ENCODE measurements around the gene ZDHHC21.
"Not testable (repeated sequence)": the region's sequence is repeated elsewhere in the genome, so short reads cannot be mapped to it uniquely, and the experiment has no call there.

ZDHHC21 gene

GRCh38 chr9:14682616-14683015 lies 10.6 kb downstream of the ZDHHC21 start:
- not testable (repeated sequence) for DNase-seq (ENCODE audit: low spot score)

GRCh38 chr9:14678776-14679175 lies 14.5 kb downstream of the ZDHHC21 start:
- no peak for DNase-seq (ENCODE audit: low spot score)

- DNase-seq (ENCODE audit: low spot score), result no peak
Measured at GRCh38 chr9:14677872-14678271, 15.4 kb downstream of the ZDHHC21 start.

GRCh38 chr9:14677396-14677795 lies 15.8 kb downstream of the ZDHHC21 start:
- no peak for DNase-seq (ENCODE audit: low spot score)

GRCh38 chr9:14674630-14675029 lies 18.6 kb downstream of the ZDHHC21 start:
- DNase-seq (ENCODE audit: low spot score), result no peak

GRCh38 chr9:14671377-14671776 lies 21.9 kb downstream of the ZDHHC21 start:
- DNase-seq (ENCODE audit: low spot score), result no peak

GRCh38 chr9:14670718-14671117 lies 22.5 kb downstream of the ZDHHC21 start:
- DNase-seq (ENCODE audit: low spot score), result no peak

GRCh38 chr9:14664022-14664421 lies 29.2 kb downstream of the ZDHHC21 start:
- DNase-seq (ENCODE audit: low spot score), result not testable (repeated sequence)

GRCh38 chr9:14662060-14662453 lies 31.2 kb downstream of the ZDHHC21 start:
- no peak for DNase-seq (ENCODE audit: low spot score)

- DNase-seq (ENCODE audit: low spot score), result no peak
Measured at GRCh38 chr9:14661421-14662059, 31.7 kb downstream of the ZDHHC21 start.

- no peak for DNase-seq (ENCODE audit: low spot score)
Measured at GRCh38 chr9:14660721-14661120, 32.5 kb downstream of the ZDHHC21 start.

- DNase-seq (ENCODE audit: low spot score), result no peak
Measured at GRCh38 chr9:14654932-14655331, 38.3 kb downstream of the ZDHHC21 start.

GRCh38 chr9:14653511-14653910 lies 39.7 kb downstream of the ZDHHC21 start:
- no peak for DNase-seq (ENCODE audit: low spot score)

- peak; percentile 14 for DNase-seq (ENCODE audit: low spot score)
Measured at GRCh38 chr9:14652729-14653377, 40.4 kb downstream of the ZDHHC21 start.

- DNase-seq (ENCODE audit: low spot score), result no peak
Measured at GRCh38 chr9:14650596-14650995, 42.6 kb downstream of the ZDHHC21 start.

GRCh38 chr9:14645648-14646047 lies 47.6 kb downstream of the ZDHHC21 start:
- no peak for DNase-seq (ENCODE audit: low spot score)

GRCh38 chr9:14640967-14641366 lies 52.3 kb downstream of the ZDHHC21 start:
- no peak for DNase-seq (ENCODE audit: low spot score)

GRCh38 chr9:14640294-14640693 lies 52.9 kb downstream of the ZDHHC21 start:
- no peak for DNase-seq (ENCODE audit: low spot score)

- DNase-seq (ENCODE audit: low spot score), result no peak
Measured at GRCh38 chr9:14633906-14634565, 59.2 kb downstream of the ZDHHC21 start.

GRCh38 chr9:14633148-14633547 lies 60.1 kb downstream of the ZDHHC21 start:
- DNase-seq (ENCODE audit: low spot score), result no peak

GRCh38 chr9:14627513-14627912 lies 65.7 kb downstream of the ZDHHC21 start:
- peak; percentile 24 for DNase-seq (ENCODE audit: low spot score)

GRCh38 chr9:14618836-14619420 lies 74.3 kb downstream of the ZDHHC21 start:
- no peak for DNase-seq (ENCODE audit: low spot score)

Measured in putamen (tissue), 1 donor.